GM12864 (cell line): Measurements from ENCODE around the gene CIBAR2.

Experiments used
- DNase-seq: peaks from one replicate; pipeline ENCODE4 v3.0.0-alpha.2; 2011; ENCODE audit warnings: low read depth
- H3K4me3 ChIP-seq: 2 replicates; pipeline ENCODE4 v1.5.1; 2011; ENCODE audit warnings: mild to moderate bottlenecking, low read depth, low read length, control low read depth
- TF ChIP-seq, protein P1 (sequence below): IDR thresholded peaks from 2 replicates; pipeline ENCODE4 v1.5.1; 2011; ENCODE audit warnings: low read depth, mild to moderate bottlenecking, moderate library complexity, low read length, control low read depth, inconsistent platforms; ENCODE audit errors: missing control alignments

Gene CIBAR2

DNA sequence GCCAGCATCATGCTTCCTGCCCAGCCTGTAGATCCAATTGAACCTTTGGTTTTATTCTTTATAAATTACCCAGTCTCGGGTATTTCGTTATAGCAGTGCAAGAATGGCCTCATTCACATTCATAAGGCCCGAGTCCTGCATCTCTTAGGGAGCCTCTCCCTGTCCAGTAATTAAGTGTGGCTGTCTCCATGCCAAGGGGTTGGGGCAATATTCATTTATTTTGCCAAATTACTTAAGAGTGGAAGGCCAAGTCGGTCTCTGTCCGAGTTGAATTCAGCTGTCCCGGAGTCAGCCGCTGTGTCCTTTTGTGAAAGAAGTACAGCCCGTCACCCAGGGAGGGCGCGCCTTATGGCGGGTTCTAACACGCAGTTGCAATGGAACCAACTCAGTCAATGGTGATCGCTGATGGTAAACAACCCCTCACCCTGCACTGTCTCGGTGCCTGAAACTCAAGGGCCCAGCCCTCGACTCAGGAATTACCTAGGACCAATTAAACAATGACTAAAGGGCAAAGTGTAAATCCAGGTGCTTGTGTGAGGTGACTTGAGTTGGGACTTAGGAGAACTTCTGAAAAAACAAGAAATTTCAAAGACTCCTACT lies 62.5 kb downstream of the CIBAR2 start:
- no peak overlapping the region for H3K4me3 ChIP-seq
- DNase-seq, result no peak
- TF ChIP-seq, protein P1, sequence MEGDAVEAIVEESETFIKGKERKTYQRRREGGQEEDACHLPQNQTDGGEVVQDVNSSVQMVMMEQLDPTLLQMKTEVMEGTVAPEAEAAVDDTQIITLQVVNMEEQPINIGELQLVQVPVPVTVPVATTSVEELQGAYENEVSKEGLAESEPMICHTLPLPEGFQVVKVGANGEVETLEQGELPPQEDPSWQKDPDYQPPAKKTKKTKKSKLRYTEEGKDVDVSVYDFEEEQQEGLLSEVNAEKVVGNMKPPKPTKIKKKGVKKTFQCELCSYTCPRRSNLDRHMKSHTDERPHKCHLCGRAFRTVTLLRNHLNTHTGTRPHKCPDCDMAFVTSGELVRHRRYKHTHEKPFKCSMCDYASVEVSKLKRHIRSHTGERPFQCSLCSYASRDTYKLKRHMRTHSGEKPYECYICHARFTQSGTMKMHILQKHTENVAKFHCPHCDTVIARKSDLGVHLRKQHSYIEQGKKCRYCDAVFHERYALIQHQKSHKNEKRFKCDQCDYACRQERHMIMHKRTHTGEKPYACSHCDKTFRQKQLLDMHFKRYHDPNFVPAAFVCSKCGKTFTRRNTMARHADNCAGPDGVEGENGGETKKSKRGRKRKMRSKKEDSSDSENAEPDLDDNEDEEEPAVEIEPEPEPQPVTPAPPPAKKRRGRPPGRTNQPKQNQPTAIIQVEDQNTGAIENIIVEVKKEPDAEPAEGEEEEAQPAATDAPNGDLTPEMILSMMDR, result no peak

DNA sequence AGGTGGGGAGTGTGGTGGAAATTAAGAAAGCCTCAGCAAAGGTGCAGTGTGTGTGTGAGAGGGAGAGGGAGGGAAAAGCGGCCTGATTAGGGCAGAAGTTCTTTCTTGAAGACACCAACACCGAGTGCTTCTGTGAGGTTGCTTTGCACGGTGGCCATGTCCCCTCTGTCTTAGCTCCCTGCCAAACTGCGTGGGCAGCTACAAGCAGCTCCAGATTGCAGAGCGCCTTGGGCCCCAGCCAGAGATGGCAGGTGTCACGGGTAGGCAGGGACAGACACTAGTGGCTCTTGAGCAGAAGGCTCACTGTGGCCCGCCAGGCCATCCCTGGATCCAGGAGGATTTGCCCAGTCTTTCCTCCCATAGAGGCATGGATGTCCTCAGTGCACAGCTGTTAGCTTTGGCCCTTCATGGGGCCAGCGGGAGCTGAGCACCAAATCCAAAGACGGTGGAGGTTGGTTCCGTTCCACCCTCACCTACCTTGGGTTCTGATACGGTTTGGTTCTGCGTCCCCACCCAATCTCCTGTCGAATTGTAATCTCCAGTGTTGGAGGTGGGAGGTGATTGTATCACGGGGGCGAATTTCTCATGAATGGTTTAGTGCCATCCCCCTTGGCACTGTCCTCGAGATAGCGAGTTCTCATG lies 63.2 kb downstream of the CIBAR2 start:
- no peak overlapping the region for H3K4me3 ChIP-seq
- no peak for DNase-seq
- TF ChIP-seq, protein P1, result no peak
